Measurements from ENCODE around the gene DTNB. TPM values are rescaled to one million over a fixed set of nuclear protein-coding genes. Genes with fewer than 3 reads are reported as not detected.

Gene DTNB
- total and polyA plus RNA-seq, 2 of the 4 experiments (the other 2 are of a cell fraction) = 3.8 to 5.3 TPM

- Histone ChIP-seq H3K9me3 (ENCODE audit: control insufficient read depth, insufficient read depth, low read length) (no peaks in the 10 kb centered on the region), H3K18ac (ENCODE audit: low read depth, low read length) (no peak overlapping the region), H3K14ac (replicated peaks; ENCODE audit: low read depth, low read length) (no peak overlapping the region), H3K9ac (ENCODE audit: low read depth, low read length) (no peak overlapping the region), H2AK9ac (replicated peaks; ENCODE audit: low read depth, low read length, poor library complexity) (no peak overlapping the region), H3K4ac (ENCODE audit: low read depth, low read length) (no peak overlapping the region), H2BK15ac (ENCODE audit: low read depth, low read length) (no peak overlapping the region), H2BK5ac (ENCODE audit: low read depth, low read length, poor library complexity, severe bottlenecking) (no peak overlapping the region), H2AK5ac (ENCODE audit: low read depth, low read length) (no peak overlapping the region), H2BK20ac (ENCODE audit: low read depth, low read length) (no peak overlapping the region), H4K8ac (ENCODE audit: low read depth in 2 of 2, low read length in 2 of 2) (no peak overlapping the region), H4K91ac (ENCODE audit: insufficient read depth, low read depth, low read length) (no peak overlapping the region), H3K27me3 (ENCODE audit: control insufficient read depth, insufficient read depth, low read length) (no peaks in the 10 kb centered on the region), H2AFZ (replicated peaks; ENCODE audit: low read length, poor library complexity) (no peak overlapping the region), H4K20me1 (ENCODE audit: insufficient read depth, low read length) (no peaks in the 10 kb centered on the region), H3K79me1 (ENCODE audit: low read depth in 1 of 2, low read length in 2 of 2) (no peaks in the 10 kb centered on the region), H3K9me1 (ENCODE audit: insufficient read depth, low read length) (peaks cover 16% of the 10 kb centered on the region), H3K36me3 (ENCODE audit: control insufficient read depth, insufficient read depth, low read length) (no peaks in the 10 kb centered on the region), H3K4me2 (ENCODE audit: low read depth, low read length) (no peak overlapping the region), H3K4me3 (ENCODE audit: insufficient read depth, low read depth, low read length) (no peak overlapping the region), H4K5ac (ENCODE audit: low read depth, low read length) (no peak overlapping the region), H3K23ac (ENCODE audit: low read depth, low read length) (no peak overlapping the region), H2BK120ac (ENCODE audit: low read depth, low read length) (no peak overlapping the region), H3K56ac (ENCODE audit: extremely low read depth, insufficient read depth, low read length) (no peak overlapping the region), H3K4me1 (ENCODE audit: control insufficient read depth, insufficient read depth, low read length) (peaks cover 8% of the 10 kb centered on the region), H3K27ac (ENCODE audit: insufficient read depth, low read length) (no peak overlapping the region)
- WGBS, 2 experiments (ENCODE audit: extremely low coverage in 2 of 2, insufficient read length in 1 of 2) = 81% methylated on average over 5 of the region's 10 CpGs; no CpG with 5 or more reads in 1 of the 2 experiments
- DNase-seq (no peak), ATAC-seq (ENCODE audit: low read depth) (no peak)
- no TSS peak for BruUV-seq (replicated peaks)
- TF ChIP-seq BHLHE40 (IDR thresholded peaks at IDR 0.05; ENCODE audit: low read depth, low read length) = no peak
- TF ChIP-seq ELK1 (IDR thresholded peaks at IDR 0.05; ENCODE audit: borderline replicate concordance, low read depth, low read length) = no peak
- no peak for TF ChIP-seq CTCF (conservative IDR thresholded peaks at IDR 0.05; ENCODE audit: low read depth, low read length)
- TF ChIP-seq POLR2A (IDR thresholded peaks at IDR 0.05; ENCODE audit: low read depth, low read length) = no peak
- TF ChIP-seq CHD1 (IDR thresholded peaks at IDR 0.05; ENCODE audit: low read depth, low read length) = no peak
- dilution Hi-C loops (cut with HindIII; ENCODE audit: low sequenced_read_pairs, unreplicated experiment) = no loop called here
- intact Hi-C loops (cut with micrococcal nuclease) = no loop called here
- in situ Hi-C loops (cut with MboI; ENCODE audit: low sequenced_read_pairs) = no loop called here
- ChIA-PET CTCF (no interaction called here), POLR2A (ENCODE audit: unreplicated experiment) (no interaction called here)
These were observed 294.5 kb downstream of the DTNB start for GRCh38 chr2:25378731-25379490.
